GM12865 (cell line): Measurements from ENCODE around the gene GSN.

Experiments used
- DNase-seq: peaks from one replicate; pipeline ENCODE4 v3.0.0; 2010; ENCODE audit warnings: low read depth
- H3K4me3 ChIP-seq: 2 replicates; pipeline ENCODE4 v1.5.1; 2011; ENCODE audit warnings: mild to moderate bottlenecking, low read depth, low read length, control low read depth
- CTCF ChIP-seq: IDR thresholded peaks from 2 replicates; pipeline ENCODE4 v1.5.1; 2011; ENCODE audit warnings: low read length, control low read depth, low read depth, inconsistent platforms; ENCODE audit not compliant: insufficient read depth; ENCODE audit errors: missing control alignments

GSN gene

GRCh38 chr9:121266906-121267650, 884 bp upstream of the GSN start:
- no peak for TF ChIP-seq CTCF
- DNase-seq = no peak
- peak overlapping the region; percentile 74 for H3K4me3 ChIP-seq

GRCh38 chr9:121268598-121268850, 562 bp downstream of the GSN start:
- no peak for TF ChIP-seq CTCF
- H3K4me3 ChIP-seq = peak overlapping the region; percentile 74
- no peak for DNase-seq

GRCh38 chr9:121268851-121269641, 1.1 kb downstream of the GSN start:
- no peak for DNase-seq
- H3K4me3 ChIP-seq = no peak overlapping the region
- no peak for TF ChIP-seq CTCF

- no peak for DNase-seq
- TF ChIP-seq CTCF = no peak
- H3K4me3 ChIP-seq = no peak overlapping the region
Observed at GRCh38 chr9:121269642-121270254, 1.8 kb downstream of the GSN start.

- no peak for DNase-seq
- H3K4me3 ChIP-seq = no peak overlapping the region
- no peak for TF ChIP-seq CTCF
Observed at GRCh38 chr9:121271368-121272341, 3.7 kb downstream of the GSN start.

GRCh38 chr9:121272401-121272948, 4.5 kb downstream of the GSN start:
- no peak overlapping the region for H3K4me3 ChIP-seq
- TF ChIP-seq CTCF = no peak
- no peak for DNase-seq
